ENCODE data around the gene SWAP70.
"Not testable (repeated sequence)": the region's sequence is repeated elsewhere in the genome, so short reads cannot be mapped to it uniquely, and the experiment has no call there.

Gene SWAP70

GRCh38 chr11:9722023-9722422 lies 58.1 kb downstream of the SWAP70 start:
- DNase-seq (ENCODE audit: low read depth), result no peak

GRCh38 chr11:9722893-9723292 lies 59.0 kb downstream of the SWAP70 start:
- DNase-seq (ENCODE audit: low read depth), result no peak

DNA sequence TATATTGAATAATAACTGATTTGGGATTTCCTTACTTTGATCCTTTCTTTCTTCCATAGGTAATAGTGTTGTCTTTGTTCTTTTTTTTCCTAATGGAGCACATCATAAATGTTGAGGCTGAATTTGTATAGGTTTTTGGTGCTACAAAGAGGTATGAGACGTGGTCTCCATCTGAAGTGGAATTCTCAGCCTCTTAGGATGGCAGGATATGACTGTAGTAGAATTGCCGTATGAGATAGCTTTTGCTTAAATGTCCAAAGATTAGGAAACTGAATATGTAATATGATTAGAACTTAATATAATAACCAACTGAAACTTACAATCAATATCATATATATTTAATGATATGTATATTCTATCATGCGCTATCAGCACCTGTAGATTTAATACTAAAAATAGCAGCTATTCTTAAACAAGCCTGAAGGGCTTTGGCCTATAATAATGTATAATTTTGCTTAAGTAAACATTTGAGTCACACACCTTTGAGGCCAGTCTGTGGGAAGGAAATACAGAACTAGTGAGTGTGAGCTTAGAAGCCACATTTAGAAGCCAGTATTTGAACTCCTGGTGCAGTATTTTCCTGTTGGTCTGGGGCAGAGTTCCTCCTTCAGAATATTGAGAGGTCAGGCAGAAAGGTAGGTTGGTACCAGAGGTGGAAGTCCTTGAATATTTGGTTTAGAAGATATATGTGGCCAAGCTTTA lies 62.6 kb downstream of the SWAP70 start:
- no peak for DNase-seq (ENCODE audit: low read depth)

GRCh38 chr11:9728058-9728457 lies 64.2 kb downstream of the SWAP70 start:
- DNase-seq (ENCODE audit: low read depth), result no peak

DNA sequence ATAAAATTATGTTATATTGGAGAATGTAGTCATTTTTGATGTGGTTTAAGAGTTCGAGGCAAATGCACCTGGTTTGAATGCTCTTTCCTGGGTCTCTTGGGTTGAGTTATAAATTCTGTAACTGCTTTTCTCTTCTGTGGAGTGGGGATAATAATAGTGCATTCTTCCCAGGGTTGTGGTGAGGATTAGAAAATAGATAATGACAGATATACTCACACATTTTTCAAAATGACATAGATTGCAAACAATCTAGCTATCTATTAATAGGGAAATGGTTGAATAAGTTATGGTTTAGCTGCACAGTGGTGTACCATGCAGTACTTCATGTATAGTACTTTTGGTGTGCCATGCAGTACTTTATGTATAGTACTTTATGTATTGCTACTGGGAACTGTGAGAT lies 67.4 kb downstream of the SWAP70 start:
- no peak for DNase-seq (ENCODE audit: low read depth)

GRCh38 chr11:9732453-9732852 lies 68.6 kb downstream of the SWAP70 start:
- DNase-seq (ENCODE audit: low read depth), result no peak

DNA sequence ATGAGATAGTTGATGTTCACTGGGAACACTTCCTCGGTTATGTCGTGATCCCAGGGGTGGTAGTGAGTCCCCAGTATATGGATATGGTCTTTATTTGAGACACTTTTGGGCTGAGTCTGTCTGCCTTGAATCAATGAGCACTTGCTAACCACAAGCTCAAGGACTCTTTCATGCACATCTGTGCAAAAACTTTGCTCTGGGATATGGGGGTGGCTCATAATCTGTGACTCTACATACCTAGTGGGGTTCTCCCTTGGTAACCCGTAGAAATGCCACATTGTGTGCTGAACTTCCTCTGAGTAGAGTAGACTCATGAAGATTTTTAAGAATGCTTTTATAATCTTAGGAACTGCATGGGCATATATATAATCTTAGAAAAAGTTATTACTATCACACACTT lies 69.3 kb downstream of the SWAP70 start:
- no peak for DNase-seq (ENCODE audit: low read depth)

DNA sequence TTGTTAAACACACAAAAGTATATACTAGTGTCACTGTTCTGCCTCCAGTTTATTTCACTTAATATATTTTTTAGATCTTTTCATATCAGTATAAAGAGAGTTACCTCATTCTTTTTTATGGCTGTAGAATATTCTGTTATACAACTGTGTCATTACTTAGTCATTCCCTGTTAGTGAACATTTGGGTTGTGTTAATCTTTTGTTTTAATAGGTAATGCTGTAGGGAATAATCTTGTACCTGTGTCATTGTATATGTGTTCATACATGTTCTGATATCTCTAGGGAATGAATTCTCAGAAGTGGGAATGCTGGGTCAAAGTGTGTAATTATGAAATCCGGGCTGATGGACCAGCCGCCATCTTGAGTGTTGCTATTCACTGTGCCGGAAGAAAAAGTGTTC lies 71.4 kb downstream of the SWAP70 start:
- no peak for DNase-seq (ENCODE audit: low read depth)

GRCh38 chr11:9735919-9736318 lies 72.0 kb downstream of the SWAP70 start:
- no peak for DNase-seq (ENCODE audit: low read depth)

DNA sequence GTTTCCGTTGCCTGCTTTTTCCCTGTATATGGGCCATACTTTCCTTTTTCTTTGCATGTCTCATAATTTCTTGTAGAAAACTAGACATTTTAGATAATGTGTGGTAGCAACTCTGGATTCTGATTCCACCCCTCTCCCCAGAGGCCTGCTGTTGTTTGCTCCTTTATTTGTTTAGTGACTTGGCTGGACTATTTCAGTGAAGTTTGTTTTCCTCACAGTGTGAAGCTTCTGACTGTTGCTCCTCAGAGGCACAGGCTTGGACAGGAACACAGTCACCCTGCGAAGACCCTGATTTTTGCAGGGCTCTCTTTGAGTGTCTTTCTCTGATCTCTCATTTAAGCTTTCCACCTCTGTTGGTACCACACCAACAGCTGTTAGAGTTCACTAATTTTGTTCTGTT lies 72.5 kb downstream of the SWAP70 start:
- DNase-seq (ENCODE audit: low read depth), result no peak

- DNase-seq (ENCODE audit: low read depth), result no peak
Measured at GRCh38 chr11:9738116-9738515, 74.2 kb downstream of the SWAP70 start.

- no peak for DNase-seq (ENCODE audit: low read depth)
Measured at GRCh38 chr11:9738707-9739106, 74.8 kb downstream of the SWAP70 start.

DNA sequence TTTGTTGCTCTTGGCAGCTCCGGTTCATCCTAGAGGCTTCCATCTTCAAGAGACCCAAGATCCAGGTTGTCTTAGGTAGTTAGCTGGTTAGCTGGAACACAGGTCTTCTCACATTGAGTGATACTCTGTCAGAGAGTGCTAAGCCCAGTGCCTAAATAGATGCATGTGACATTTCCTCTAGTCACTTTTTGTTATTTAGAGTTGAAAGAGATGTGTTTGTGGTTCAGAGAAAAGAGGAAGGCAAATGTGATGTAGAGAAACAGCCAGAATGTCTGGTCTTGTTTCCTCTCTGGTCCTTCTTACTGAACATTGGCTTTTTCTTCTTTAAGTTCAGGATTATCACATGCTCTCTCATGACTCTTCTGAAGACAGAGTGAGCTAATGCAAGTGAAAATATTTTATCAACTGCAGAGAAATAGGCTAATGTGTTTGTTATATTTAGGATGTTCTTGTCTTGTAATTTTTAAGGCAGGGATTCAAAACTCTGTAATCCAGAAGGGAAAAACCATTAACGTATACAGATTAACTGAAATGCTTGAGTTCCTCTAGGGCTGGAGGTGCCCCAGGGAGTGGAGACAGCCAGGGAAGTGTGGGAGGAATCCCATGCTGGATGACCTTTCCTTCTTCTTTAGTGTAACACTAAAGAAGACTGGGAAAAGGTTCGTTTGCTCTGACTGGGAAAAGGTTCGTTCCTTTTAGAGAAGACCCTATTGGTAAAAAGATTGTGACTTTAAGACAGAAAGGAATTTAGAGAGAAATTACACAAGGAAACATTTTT lies 75.4 kb downstream of the SWAP70 start:
- no peak for DNase-seq (ENCODE audit: low read depth)

GRCh38 chr11:9740202-9740883 lies 76.5 kb downstream of the SWAP70 start:
- DNase-seq (ENCODE audit: low read depth), result no peak

- DNase-seq (ENCODE audit: low read depth), result no peak
Measured at GRCh38 chr11:9741260-9741659, 77.4 kb downstream of the SWAP70 start.

DNA sequence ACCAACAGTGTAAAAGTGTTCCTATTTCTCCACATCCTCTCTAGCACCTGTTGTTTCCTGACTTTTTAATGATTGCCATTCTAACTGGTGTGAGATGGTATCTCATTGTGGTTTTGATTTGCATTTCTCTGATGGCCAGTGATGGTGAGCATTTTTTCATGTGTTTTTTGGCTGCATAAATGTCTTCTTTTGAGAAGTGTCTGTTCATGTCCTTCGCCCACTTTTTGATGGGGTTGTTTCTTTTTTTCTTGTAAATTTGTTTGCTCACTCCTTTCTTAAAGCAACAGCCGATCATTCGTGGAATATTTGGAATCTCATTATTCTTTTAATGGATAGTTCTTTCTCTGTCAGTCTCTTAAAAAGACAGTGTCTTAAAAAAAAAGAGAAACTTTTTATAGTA lies 79.6 kb downstream of the SWAP70 start:
- DNase-seq (ENCODE audit: low read depth), result not testable (repeated sequence)

- no peak for DNase-seq (ENCODE audit: low read depth)
Measured at GRCh38 chr11:9745411-9746211, 81.7 kb downstream of the SWAP70 start.

GRCh38 chr11:9747229-9747628 lies 83.4 kb downstream of the SWAP70 start:
- no peak for DNase-seq (ENCODE audit: low read depth)

- no peak for DNase-seq (ENCODE audit: low read depth)
Measured at GRCh38 chr11:9747828-9748227, 84.0 kb downstream of the SWAP70 start.

DNA sequence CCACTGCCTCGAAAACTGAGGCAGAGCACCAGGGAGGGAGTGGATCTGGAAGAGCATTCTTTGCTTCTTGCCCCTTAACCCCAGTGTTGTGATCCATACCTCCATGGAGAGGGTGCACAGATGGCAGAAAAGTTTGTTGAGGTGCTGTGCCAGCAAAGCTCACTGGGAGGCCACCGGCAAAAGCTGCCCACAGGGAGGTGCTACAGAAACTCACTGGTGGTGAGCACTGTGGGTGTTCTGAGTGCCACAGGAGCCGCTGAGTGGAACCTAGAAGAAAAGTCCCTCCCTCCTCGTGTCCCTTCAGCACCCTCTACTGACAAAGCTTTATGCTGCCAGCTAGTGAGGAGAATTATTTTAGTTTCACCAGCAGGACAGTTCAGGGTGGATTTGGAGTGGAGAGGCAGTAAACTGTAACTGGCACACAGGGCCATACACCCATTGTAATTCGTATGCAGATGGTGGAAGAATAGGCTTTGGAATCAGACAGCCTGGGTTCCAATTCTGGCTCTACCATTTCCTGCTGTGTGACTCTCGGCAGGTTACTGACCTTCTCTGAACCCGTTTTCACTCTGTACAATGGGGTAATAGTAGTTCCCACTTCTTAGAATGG lies 84.6 kb downstream of the SWAP70 start:
- peak; percentile 49 for DNase-seq (ENCODE audit: low read depth)

DNA sequence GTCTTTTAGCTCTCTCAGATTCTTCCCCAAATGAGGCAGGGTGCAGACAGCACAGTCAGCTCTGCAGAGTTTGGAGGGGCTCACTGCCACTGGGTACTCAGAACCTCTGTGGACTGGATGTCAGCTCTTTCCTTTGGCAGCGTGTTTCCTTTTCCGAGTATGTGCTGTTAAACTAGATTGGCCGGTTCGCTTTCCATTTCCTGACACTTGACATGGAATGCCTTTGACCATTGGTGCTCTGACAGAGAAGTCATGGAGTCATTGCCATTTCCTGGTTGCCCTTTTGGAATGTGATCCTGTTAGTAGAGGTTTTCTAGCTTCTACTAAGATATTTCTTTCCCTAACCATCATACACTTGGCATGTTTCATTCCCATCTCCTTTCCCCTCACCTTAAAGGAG lies 86.7 kb downstream of the SWAP70 start:
- DNase-seq (ENCODE audit: low read depth), result no peak

GRCh38 chr11:9752091-9752490 lies 88.2 kb downstream of the SWAP70 start:
- DNase-seq (ENCODE audit: low read depth), result no peak
